NCI-H82 treated with DMSO at 0.1 percent for 48 hours (cell line): ENCODE measurements around the gene CNTN6.

ENCODE experiments used
- DNase-seq: peaks from one replicate; lab custom pipeline; 2025; ENCODE audit not compliant: unreplicated experiment; lab: John Stamatoyannopoulos, UW

CNTN6 gene

DNA sequence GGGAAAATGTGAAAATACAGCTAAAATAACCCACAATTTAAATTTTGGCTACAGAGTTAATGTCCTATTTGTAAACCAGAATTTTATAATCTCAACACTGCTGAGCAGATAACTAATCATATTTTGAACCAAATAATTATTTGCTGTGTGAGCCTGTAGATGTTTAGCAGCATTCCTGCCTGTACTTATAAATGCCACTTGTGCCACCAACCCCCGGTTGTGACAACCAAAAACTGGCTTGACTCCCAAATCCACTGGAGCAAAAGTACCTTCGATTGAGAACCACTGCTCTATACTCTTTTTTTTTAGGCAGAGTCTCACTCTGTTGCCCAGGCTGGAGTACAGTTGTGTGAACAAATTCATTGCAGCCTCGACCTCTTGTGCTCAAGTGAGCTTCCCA is 78.5 kb downstream of the CNTN6 start:
- DNase-seq: no peak

DNA sequence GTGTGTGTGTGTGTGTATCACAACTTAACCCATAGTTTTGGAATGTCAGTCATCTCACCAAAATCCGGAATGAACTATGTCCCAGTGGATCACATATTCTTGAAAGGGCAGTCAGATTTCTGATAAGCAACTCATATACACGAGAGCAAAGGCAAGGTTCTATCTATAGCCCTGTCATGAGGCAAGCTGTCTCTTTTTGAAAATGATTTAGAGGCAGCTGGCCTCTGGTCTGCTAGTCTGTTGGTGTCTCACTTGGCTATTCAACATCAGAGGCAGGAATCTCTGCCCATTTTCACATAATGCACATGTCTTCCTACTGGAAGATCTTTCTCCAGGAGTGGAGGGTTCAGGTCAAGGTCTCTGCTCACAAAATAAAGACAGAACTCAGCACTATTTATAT is 79.8 kb downstream of the CNTN6 start:
- DNase-seq: no peak

DNA sequence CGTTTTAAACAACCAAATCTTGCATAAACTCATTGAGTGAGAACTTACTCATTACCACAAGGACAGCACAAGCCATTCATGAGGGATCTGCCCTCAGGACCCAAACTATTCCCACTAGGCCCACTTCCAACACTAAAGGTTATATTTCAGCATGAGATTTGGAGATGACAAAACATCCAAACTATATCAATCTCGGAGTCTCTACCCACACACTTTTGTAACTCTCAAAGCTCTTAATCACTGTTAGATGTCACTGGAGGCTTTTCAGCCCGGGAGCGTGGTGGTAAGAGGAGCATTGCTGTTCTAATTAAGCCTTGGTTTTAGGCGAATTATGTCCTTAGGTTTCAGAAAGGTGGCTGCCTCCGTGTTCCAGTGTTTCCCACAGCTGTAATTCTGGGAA is 86.3 kb downstream of the CNTN6 start:
- DNase-seq: no peak

DNA sequence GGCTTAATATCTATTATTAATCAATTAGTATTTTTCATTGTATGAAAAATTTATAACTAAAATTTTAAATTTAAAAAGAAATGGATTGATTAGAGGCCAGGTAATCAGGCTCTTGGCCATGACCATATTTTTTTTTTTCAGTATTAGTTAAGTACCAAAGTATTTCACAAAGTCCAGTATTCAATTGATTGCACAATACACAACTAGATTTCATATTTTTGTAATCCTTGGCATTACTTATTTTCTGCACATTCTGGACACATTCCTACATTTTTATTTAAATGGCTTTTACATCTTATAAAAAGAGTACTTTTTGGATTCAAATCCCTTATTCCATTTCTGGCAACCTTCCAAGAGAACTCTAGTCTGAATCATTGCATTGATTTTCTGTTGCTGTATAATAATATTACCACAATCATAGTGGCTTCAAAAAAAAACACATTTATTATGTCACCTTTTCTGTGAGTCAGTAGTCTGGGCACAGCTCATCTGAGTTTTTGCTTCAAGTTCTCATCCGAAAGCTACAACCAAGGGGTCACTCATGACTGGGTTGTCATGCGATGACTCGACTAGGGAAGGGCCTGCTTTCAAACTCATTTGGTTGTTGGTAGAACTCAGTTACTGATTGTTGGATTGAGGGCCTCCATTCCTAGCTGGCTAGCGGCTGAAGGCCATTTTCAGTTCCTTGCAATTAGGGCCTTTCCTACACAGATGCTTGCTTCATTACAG is 90.7 kb downstream of the CNTN6 start:
- no peak for DNase-seq

DNA sequence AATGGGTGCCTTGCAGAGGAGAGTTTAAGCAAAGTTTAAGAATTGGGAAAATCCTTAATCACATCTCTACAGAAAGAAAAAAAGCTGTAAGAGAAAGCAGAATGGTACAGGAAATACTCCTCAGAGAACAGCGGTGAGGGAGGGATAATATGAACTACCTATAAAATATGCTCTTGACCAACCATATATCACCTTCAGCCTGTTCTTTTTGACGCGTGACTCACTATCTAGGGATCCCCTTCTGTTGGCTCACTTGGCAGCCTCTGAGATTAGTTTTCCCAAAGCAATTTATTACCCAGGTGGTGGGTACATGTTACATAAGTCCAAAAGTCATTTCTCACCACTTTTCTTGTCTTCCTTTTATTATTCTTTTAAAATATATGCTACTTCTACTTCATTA is 97.7 kb downstream of the CNTN6 start:
- no peak for DNase-seq

DNA sequence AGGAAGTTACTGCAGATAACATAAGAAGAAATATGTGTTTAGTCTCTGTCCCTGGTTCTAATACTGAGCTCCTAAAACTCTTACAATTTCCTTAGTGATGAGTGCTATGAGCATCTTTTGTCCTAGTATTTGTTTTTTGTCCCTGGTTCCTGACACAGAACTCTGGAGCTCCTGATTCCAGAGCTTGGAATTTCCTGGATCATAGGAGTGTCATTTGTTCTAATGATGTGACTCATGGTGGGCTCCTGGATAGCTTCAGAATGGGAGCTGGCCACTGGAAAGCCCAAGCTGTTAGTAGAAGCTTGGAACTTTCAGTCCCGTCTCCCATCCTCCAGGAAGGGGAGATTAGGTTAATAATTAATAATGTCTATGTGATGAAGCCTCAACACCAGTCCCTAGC is 98.2 kb downstream of the CNTN6 start:
- DNase-seq: no peak

DNA sequence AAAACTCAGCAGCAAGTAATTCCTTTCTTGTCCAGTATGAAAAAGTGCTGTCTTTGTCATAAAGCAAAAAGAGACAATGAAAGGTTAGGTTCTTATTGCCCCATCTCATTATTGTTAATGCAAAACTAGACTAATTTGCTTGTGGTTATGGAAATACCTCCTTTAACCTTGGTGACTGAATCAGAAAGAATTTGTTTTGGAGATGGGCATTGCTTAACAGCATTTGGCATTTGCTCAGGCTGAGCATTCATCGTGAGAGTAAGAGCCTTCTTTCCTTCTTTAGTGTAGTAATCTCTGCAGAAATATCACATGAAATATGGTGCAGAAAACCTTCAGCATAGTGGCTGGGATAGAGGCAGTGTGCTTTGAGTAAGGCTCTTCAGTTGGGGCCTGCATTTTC is 103.1 kb downstream of the CNTN6 start:
- DNase-seq: no peak

DNA sequence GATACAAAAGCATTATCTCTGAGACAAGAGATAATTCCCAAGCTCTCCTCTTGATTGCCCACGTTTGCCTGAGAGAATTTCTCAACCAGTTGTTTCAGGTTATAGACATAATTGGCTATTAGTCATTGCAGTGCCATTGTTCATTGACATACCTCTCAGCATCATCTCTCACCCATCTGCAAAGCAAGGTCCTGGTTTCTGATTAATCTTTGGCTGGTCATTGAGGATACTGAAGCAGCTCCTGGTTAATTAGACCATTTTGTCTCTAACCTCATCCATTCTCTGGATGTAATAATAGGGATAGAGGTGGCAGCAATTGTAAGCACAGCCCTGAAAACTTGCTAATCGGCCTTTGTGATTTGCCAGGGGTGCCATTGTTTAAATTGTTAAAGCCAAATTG is 104.2 kb downstream of the CNTN6 start:
- DNase-seq: no peak

DNA sequence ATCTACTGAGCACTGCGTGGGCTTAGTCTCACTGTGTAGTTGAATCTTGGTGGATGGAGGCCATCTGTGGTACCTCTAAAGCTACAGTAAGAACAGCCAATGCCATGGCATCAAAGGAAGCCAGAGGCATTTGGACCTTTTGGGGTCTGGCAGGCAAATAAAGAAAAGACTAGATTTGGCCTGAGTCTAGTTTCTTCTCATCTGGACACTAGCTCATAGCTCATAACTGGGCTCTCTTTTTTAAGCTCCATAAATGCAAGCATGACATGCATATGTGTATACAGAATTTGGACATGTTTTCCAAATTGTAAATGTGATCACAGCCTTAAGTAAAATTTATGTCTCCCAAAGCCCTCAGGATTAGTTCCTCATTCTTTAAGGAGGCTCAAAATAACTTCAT is 107.5 kb downstream of the CNTN6 start:
- DNase-seq: no peak

DNA sequence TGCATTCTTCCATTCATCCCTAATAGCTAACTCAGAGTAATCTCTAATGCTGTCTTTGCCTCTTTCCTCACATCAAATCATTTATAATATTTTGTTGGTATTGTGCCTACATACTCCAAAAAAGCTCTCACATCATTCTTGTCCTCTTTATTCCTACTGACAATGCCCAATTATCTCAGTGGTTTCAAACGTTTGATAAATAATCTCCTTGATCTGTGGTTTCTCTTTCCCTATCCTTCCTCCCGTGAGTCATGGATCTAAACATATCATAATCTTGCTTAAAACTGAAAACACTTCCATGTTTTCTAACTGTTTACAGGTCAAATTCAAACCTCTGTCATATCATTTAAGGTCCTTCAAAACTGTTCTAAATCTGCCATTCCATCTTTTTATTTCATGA is 115.1 kb downstream of the CNTN6 start:
- no peak for DNase-seq

DNA sequence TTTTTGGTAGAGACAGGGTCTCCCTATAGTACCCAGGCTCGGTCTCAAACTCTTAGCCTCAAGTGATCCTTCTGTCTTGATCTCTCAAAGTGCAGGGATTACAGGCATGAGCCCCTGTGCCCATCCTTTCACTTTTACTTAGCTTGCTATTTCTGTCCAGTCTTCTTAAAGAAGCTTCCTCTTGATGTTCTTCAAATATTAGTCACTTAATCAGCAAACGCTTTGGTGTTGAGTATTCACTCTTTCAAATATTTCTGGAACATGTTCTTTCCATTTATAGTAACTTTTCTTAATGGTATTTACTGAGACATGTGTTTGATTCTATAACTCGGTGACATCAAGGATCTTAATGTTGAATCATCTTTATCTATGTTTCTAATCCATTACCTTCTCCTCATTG is 122.1 kb downstream of the CNTN6 start:
- no peak for DNase-seq

DNA sequence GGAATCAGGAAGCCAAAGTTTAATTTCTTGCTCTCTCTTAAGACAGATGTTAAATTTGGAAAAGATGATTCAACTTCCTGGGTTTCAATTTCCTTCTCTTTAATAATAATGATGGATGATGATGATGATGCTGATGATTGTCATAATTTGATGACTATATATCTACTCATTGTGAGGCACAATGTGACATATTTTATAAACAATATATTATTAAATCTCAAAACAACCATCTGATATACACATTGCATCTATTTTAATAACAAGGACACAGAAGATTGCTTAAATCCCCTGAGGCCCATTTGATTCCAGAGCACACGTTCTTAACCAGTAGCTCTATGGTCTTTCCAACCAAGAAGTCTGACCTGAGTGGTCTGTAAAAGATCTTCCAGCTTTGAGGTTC is 124.0 kb downstream of the CNTN6 start:
- no peak for DNase-seq

DNA sequence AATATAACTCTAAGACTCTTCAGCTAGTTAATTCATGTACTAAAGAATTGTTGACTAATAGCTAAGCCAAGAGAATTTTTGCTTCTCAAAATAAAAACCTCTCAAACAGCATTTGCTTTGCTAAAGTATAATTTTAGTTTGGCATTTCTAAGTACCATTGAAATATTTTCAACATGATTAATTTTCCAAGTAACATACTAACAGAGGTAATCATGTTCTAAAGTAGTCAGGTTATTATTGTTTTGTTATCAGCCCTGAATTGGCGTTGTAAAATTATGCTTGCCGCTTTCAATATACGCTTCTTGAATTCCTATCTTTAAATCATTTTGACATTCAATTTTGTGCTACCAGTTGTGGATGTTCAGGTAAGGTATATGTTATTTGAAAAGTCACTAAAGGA is 134.3 kb downstream of the CNTN6 start:
- no peak for DNase-seq

DNA sequence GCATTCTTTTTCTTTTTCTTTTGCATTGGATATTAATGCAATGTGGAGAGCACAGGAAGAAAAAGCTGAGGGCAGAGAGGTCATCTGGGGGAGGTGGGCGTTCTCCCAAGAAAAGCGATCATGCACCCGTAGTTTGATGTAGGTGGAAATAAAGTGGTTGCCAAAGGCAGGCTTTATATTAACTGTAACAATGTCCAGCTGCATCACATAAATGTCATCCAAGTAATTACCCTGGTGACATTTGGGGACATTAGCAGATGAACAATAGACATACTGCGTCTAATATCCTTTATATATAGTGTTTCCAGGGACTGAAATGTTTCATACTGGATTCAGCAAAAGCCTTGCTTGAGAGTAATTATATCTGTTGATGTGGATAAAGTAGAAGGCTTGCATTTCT is 135.5 kb downstream of the CNTN6 start:
- DNase-seq: no peak

DNA sequence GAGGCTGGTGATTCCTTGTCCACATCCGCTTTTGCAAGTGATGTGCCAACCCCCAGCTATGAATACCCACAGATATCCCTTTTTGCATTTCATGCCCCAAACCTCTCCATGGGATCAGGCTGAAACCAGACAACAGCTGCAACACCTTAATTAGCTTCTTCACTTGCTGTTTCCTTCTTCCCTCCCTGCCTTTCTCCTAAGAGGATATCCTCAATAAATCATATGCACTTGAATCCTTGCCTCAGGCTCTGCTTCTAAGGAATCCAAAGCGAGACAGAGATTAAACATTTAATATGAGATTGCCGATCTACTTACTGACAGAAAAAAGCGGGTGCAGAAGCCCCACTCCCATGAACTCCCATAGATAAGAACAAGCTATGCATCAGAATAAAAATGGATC is 138.1 kb downstream of the CNTN6 start:
- no peak for DNase-seq

DNA sequence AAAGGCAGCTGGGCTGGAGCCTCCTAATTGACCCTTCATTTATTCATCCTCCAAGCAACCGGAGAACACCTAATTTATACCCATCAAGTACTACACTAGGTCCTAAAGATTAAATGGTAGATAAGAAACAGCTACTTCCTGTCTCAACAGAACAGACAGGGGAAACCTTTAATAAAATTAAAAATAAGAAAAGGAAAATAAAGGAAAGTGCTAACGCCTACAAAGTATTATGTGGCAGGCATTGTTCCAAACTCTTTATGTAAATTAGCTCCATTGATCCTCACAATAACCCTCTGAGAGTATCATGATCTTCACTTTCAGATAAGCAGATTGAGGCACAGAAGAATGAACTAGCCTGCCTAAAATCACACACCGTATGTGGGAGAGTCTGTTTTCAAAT is 139.5 kb downstream of the CNTN6 start:
- no peak for DNase-seq

DNA sequence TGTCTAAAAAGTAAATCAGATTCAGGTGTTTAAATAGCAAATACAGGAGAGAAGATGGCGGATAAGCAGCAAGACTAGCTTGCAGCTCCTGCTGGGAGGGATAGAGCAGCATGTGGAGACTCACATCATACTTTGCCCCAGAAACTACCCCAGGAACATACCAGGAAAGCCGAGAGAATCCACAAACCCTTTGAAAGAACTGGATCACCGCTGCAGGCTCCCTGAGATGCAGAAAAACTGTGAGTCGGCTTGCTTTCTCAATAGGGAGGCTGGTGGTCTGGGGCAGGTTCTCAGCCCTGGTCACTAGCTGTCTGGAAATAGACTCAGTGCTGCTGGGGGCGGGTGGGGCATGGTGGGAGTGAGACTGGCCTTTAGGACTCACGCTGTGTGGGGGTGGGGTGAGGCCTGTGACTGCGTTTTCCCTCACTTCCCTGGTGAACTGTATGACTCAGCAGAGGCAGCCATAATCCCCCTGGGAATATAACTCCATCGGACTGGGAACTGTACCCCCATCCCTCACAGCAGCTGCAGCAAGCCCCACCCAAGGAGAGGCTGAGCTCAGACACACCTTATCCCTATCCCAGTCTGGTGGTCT is 142.8 kb downstream of the CNTN6 start:
- DNase-seq: no peak

DNA sequence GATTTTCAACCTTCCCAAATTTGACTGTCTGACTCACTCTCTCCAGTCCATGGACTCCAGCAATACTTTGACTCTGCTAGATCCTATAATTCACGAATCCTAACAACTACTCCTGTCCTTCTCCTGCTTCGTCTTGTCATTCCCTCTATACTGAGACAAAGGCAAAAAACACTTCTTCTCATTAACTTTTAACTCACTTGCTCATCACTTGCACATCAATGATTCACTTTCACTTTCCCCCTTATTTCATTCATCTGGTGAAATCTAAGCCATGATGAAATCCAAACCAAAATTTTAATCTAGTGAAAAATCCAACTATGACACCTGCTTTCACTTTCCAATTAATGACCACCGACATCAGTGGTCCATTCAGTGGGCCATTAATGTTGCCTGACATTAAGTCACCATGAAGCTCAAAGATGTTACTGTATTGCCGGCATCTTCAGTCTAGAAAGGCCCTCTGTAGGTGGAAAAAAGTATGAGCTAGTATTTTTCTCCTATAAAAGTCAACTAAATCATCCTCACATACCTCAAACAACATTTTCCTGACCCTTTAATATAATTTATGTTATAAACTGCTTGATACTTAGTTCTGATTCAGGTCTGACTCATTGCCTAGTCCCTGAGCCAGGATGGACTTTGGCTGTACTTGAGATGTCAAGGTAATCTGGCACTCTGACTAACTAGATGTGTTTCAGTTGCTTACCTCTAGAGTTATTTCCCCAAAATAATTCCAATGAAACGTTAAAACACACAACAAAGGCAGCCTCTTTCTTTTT is 158.6 kb downstream of the CNTN6 start:
- DNase-seq: no peak

DNA sequence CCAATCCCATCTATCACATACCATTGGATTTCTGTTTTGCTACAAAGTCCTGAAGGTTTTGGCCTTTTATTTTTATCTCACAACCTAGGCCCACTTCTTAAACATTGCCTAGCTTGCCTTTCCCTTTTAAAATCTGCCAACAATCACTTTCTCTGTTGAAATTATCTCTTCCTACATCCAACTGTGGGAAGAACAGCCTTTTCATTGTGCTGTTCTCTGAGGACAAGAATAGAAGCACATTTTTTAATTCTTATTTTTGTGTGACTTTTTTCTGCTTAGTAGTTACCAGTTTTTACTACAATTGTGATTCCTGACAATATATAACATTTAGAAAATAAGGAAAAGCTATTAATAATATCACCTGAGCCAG is 159.2 kb downstream of the CNTN6 start:
- DNase-seq: no peak

DNA sequence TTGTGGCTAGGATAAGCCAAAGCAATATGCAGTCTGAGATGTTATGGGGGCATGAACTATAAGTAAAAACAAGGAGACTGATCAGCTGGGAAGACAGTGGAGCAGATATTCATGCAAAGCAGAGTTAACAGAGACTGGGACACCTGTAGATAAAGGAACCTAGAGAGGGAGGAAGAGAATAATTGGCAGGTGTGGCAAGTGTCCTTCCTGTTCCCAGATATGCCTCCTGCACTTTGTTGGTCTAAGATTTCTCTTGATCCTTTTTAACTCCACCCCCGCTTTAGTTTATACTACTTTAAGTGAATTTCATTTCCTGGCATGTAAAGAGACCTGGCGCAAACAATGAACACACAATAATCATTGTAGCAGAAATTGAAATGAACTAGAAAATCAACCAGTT is 169.4 kb downstream of the CNTN6 start:
- no peak for DNase-seq

DNA sequence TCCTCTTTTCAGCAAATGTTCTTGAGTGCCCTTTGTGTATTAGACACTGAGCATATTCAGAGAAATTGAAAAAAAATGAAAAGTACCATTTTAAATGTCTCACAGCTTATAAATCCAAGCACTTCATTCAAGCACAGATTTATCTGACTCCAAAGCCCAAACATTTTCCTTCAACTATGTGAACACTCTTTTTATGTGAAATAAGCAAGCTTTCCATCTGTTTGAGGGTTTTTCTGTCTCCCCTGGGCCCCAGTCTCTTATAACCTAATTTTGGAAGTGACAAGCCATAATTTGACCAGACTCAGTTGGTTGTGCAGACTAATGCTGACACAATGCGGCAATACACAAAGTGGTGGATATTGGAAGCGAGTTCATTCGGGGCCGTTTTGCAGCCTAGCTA is 170.3 kb downstream of the CNTN6 start:
- DNase-seq: no peak

DNA sequence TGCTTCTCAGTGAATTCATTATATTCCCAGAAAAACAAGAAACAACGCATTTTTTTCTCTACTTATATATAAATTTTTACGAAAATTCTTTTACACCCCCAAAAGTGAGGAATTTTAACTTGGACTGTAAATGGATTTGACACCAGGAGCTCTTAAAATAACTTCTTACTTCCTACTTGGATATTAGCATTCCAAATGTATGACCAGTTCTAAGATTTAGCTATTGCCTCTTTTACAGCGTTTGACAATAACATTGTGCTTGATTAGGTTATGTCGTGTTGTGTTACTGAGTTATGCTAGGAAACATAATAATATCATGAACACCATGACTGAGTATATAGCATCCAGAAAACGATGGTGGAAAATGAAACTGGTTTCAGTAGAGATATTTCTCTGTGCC is 177.0 kb downstream of the CNTN6 start:
- no peak for DNase-seq
